GM11168 (cell line): ENCODE data around the gene GJC3.

Experiments
- in situ Hi-C: fragments of 300-500 bp; cut with MboI; formaldehyde crosslinking; loops from one replicate; pipeline ENCODE4 v1.12.0; 2022; ENCODE audit warnings: low sequenced_read_pairs; ENCODE audit not compliant: unreplicated experiment

GJC3 gene

DNA sequence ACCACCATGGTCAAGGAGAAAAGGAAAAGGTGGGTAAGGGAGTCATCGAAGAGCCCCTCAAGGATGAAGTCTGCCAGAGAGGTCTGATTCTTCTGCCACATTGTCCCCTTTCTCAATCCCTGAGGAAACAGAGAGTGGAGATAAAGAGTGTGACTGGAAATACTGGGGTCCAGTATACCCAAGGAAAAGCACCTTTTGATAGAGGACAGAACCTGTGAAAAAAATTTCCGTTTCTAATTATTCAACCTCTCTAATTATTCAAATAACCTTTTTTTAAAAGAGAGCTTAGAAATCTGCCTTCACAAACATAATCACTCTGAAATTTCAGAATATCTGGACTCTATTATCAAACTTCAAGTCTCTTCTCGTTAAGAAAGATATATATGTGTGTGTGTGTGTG, 52.5 kb downstream of the GJC3 start, which contains the start of gene OR2AE1:
TSS of gene OR2AE1 (minus strand) at position 101 of the 400 bp plus-strand sequence. CDS start at position 101, 0 bp downstream.
- in situ Hi-C loops = no loop called here

DNA sequence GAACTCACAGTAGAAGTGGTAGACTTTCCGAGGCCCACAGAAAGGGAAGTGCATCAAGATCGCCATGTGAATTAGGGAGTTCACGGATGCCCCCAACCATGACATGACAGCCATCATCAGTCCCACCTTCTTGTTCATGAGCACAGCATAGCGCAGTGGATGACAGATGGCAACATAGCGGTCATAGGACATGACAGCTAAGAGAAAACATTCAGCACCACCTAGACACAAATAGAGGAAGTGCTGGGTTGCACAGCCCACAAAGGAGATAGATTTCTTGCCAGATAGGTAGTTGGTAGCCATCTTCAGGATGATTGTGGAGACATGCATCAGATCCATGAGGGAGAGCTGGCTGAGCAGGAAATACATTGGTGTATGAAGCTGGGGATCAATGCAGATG, 52.9 kb downstream of the GJC3 start:
- in situ Hi-C loops = no loop called here
